Activated T-cell treated with anti-CD3 and anti-CD28 coated beads, Interleukin-2, amount 50 U/mL, for 4 hours (primary cell): ENCODE measurements around the gene ZSCAN5C. TPM values are rescaled to one million over a fixed set of nuclear protein-coding genes. Genes with fewer than 3 reads are reported as not detected.
A peak's percentile ranks its signal among the peaks of the same experiment; 100 is the strongest.
"Not testable (repeated sequence)": the region's sequence is repeated elsewhere in the genome, so short reads cannot be mapped to it uniquely, and the experiment has no call there.

Source experiments
- ATAC-seq, 2 donors: fragments of 200-7000 bp; cut with Tn5 transposase; one replicate each; pipeline ENCODE4 v1.10.0; 2021
- DNase-seq: peaks from one replicate; pipeline ENCODE4 v3.0.0-alpha.2; 2020
- H3K27me3 Mint-ChIP-seq: one replicate; pipeline ENCODE4 v1.8.0; 2021; ENCODE audit warnings: low read depth, mixed read lengths
- H3K36me3 Mint-ChIP-seq: one replicate; pipeline ENCODE4 v1.8.0; 2022; ENCODE audit warnings: mixed read lengths; ENCODE audit not compliant: insufficient read depth
- H3K4me1 Mint-ChIP-seq: one replicate; pipeline ENCODE4 v1.8.0; 2021; ENCODE audit warnings: low read depth, mixed read lengths
- H3K4me3 Mint-ChIP-seq: one replicate; pipeline ENCODE4 v1.8.0; 2021; ENCODE audit warnings: mild to moderate bottlenecking, moderate library complexity, mixed read lengths
- H3K9me3 Mint-ChIP-seq: one replicate; pipeline ENCODE4 v1.8.0; 2021; ENCODE audit warnings: mixed read lengths
- total RNA-seq, 3 donors: library from RNA; stranded (reverse); gene quantifications; one replicate each; pipeline ENCODE4 v1.2.1, GENCODE V29; 2021

ZSCAN5C gene
- total RNA-seq, 3 donors from 2014 or later: not detected

GRCh38 chr19:56217039-56217949 lies 15.2 kb downstream of the ZSCAN5C start:
- H3K9me3 Mint-ChIP-seq: no peaks in the 10 kb centered on the region
- H3K4me3 Mint-ChIP-seq: no peak overlapping the region
- peaks cover 37% of the 10 kb centered on the region for H3K27me3 Mint-ChIP-seq
- ATAC-seq (no peak), DNase-seq (no peak)
- H3K4me1 Mint-ChIP-seq: peaks cover 5% of the 10 kb centered on the region
- H3K36me3 Mint-ChIP-seq: peaks cover 10% of the 10 kb centered on the region

- peaks cover 5% of the 10 kb centered on the region for H3K4me1 Mint-ChIP-seq
- H3K36me3 Mint-ChIP-seq: peaks cover 15% of the 10 kb centered on the region
- no peak overlapping the region for H3K4me3 Mint-ChIP-seq
- peaks cover 32% of the 10 kb centered on the region for H3K27me3 Mint-ChIP-seq
- no peaks in the 10 kb centered on the region for H3K9me3 Mint-ChIP-seq
- no peak for ATAC-seq
- DNase-seq: no peak
These were observed 16.9 kb downstream of the ZSCAN5C start for GRCh38 chr19:56218961-56219360.

- H3K4me1 Mint-ChIP-seq, H3K4me3 Mint-ChIP-seq, ATAC-seq, H3K9me3 Mint-ChIP-seq, DNase-seq: not testable (repeated sequence)
- Mint-ChIP-seq H3K27me3 (peaks cover 14% of the 10 kb centered on the region), H3K36me3 (peaks cover 15% of the 10 kb centered on the region)
These were observed 19.4 kb downstream of the ZSCAN5C start for GRCh38 chr19:56221442-56221841.

GRCh38 chr19:56221851-56222250 lies 19.8 kb downstream of the ZSCAN5C start:
- Mint-ChIP-seq H3K4me3 (no peak overlapping the region), H3K36me3 (peaks cover 15% of the 10 kb centered on the region), H3K4me1 (peaks cover 5% of the 10 kb centered on the region), H3K27me3 (peaks cover 11% of the 10 kb centered on the region), H3K9me3 (no peaks in the 10 kb centered on the region)
- no peak for ATAC-seq
- DNase-seq: no peak

GRCh38 chr19:56222901-56223300 lies 20.8 kb downstream of the ZSCAN5C start:
- H3K9me3 Mint-ChIP-seq: no peaks in the 10 kb centered on the region
- H3K4me1 Mint-ChIP-seq: peaks cover 2% of the 10 kb centered on the region
- no peak overlapping the region for H3K4me3 Mint-ChIP-seq
- H3K27me3 Mint-ChIP-seq: peaks cover 6% of the 10 kb centered on the region
- no peak for DNase-seq
- no peak for ATAC-seq
- peaks cover 15% of the 10 kb centered on the region for H3K36me3 Mint-ChIP-seq

- Mint-ChIP-seq H3K9me3 (no peaks in the 10 kb centered on the region), H3K4me3 (no peak overlapping the region), H3K4me1 (no peaks in the 10 kb centered on the region), H3K36me3 (peaks cover 14% of the 10 kb centered on the region), H3K27me3 (peaks cover 2% of the 10 kb centered on the region)
- no peak for DNase-seq
- ATAC-seq: no peak
These were observed 21.4 kb downstream of the ZSCAN5C start for GRCh38 chr19:56223481-56223880.

GRCh38 chr19:56245121-56245740 lies 43.2 kb downstream of the ZSCAN5C start:
- no peaks in the 10 kb centered on the region for H3K27me3 Mint-ChIP-seq
- H3K4me3 Mint-ChIP-seq: no peak overlapping the region
- H3K4me1 Mint-ChIP-seq: no peaks in the 10 kb centered on the region
- H3K36me3 Mint-ChIP-seq: no peaks in the 10 kb centered on the region
- H3K9me3 Mint-ChIP-seq: no peaks in the 10 kb centered on the region
- ATAC-seq: no peak
- no peak for DNase-seq

GRCh38 chr19:56245764-56246163 lies 43.7 kb downstream of the ZSCAN5C start:
- ATAC-seq, H3K9me3 Mint-ChIP-seq, H3K4me1 Mint-ChIP-seq, H3K36me3 Mint-ChIP-seq, H3K27me3 Mint-ChIP-seq, H3K4me3 Mint-ChIP-seq, DNase-seq: not testable (repeated sequence)

GRCh38 chr19:56248736-56249338 lies 46.8 kb downstream of the ZSCAN5C start:
- H3K4me1 Mint-ChIP-seq, H3K27me3 Mint-ChIP-seq, DNase-seq, H3K36me3 Mint-ChIP-seq, H3K9me3 Mint-ChIP-seq, ATAC-seq, H3K4me3 Mint-ChIP-seq: not testable (repeated sequence)

- DNase-seq (peak; percentile 64), ATAC-seq (peak; percentile 52 to 66)
- Mint-ChIP-seq H3K9me3 (no peaks in the 10 kb centered on the region), H3K27me3 (no peaks in the 10 kb centered on the region), H3K36me3 (no peaks in the 10 kb centered on the region), H3K4me1 (no peaks in the 10 kb centered on the region), H3K4me3 (no peak overlapping the region)
These were observed 50.8 kb downstream of the ZSCAN5C start for GRCh38 chr19:56252699-56253422.

GRCh38 chr19:56253737-56254136 lies 51.7 kb downstream of the ZSCAN5C start:
- no peak for DNase-seq
- ATAC-seq: no peak
- H3K4me1 Mint-ChIP-seq: no peaks in the 10 kb centered on the region
- H3K9me3 Mint-ChIP-seq: no peaks in the 10 kb centered on the region
- H3K4me3 Mint-ChIP-seq: no peak overlapping the region
- H3K27me3 Mint-ChIP-seq: no peaks in the 10 kb centered on the region
- no peaks in the 10 kb centered on the region for H3K36me3 Mint-ChIP-seq

GRCh38 chr19:56258272-56258671 lies 56.2 kb downstream of the ZSCAN5C start:
- DNase-seq (no peak), ATAC-seq (no peak)
- Mint-ChIP-seq H3K4me1 (no peaks in the 10 kb centered on the region), H3K9me3 (no peaks in the 10 kb centered on the region), H3K27me3 (no peaks in the 10 kb centered on the region), H3K36me3 (no peaks in the 10 kb centered on the region), H3K4me3 (no peak overlapping the region)
